ENCODE results near the gene FYN. TPM values are rescaled to one million over a fixed set of nuclear protein-coding genes. Genes with fewer than 3 reads are reported as not detected.

The FYN gene
- total and polyA plus RNA-seq, 2 of the 8 experiments (the other 6 are each of a cell fraction or from before 2014, with no cell fraction given) = 46.8 to 97.2 TPM

DNA sequence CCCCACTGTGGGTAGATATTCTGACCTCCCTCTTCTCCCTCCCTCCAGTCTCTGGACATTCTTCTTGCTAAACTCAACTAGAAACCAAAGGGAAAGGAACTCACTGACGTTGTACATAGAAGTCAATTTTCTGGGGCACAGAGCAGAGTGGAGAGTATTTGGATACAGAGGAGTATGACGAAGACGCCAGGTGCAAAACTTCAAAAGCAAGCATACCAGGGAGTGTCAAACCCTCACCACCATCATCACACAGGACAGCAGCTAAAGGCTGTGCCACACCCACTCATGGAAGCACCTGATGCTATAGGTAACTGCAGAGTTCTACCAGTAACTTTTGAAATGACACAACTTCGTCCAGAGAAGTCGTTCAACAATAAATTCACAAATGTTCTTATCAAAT is 64.8 kb downstream of the FYN start (continued):
- TF ChIP-seq, protein P1, sequence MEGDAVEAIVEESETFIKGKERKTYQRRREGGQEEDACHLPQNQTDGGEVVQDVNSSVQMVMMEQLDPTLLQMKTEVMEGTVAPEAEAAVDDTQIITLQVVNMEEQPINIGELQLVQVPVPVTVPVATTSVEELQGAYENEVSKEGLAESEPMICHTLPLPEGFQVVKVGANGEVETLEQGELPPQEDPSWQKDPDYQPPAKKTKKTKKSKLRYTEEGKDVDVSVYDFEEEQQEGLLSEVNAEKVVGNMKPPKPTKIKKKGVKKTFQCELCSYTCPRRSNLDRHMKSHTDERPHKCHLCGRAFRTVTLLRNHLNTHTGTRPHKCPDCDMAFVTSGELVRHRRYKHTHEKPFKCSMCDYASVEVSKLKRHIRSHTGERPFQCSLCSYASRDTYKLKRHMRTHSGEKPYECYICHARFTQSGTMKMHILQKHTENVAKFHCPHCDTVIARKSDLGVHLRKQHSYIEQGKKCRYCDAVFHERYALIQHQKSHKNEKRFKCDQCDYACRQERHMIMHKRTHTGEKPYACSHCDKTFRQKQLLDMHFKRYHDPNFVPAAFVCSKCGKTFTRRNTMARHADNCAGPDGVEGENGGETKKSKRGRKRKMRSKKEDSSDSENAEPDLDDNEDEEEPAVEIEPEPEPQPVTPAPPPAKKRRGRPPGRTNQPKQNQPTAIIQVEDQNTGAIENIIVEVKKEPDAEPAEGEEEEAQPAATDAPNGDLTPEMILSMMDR (IDR thresholded peaks at IDR 0.05; ENCODE audit: control extremely low read depth in 1 of 3, insufficient read depth in 1 of 3, low read depth in 1 of 3, low read length in 3 of 3) = no peak
- no peak for TF ChIP-seq RFX5 (IDR thresholded peaks at IDR 0.05; ENCODE audit: borderline replicate concordance, low read depth, low read length)
